K562 (cell line): ENCODE results near the gene CMIP. TPM values are rescaled to one million over a fixed set of nuclear protein-coding genes. Genes with fewer than 3 reads are reported as not detected.

Source experiments
- CHD7 ChIP-seq: fragments of 200-600 bp; sonication (generic); IDR thresholded peaks from one replicate; pipeline ENCODE4 v1.6.1; 2012; ENCODE audit warnings: mild to moderate bottlenecking, low read depth, low read length, inconsistent platforms
- DPF2 ChIP-seq: fragments of 450-650 bp; IDR thresholded peaks from 2 replicates; pipeline ENCODE4 v1.6.1; 2016
- EP400 ChIP-seq: fragments of 450-650 bp; IDR thresholded peaks from 2 replicates; pipeline ENCODE4 v1.6.1; 2017; ENCODE audit warnings: antibody characterized with exemption, mild to moderate bottlenecking, moderate library complexity
- FOXJ2 ChIP-seq: fragments of 200-800 bp; sonication (Bioruptor generic); IDR thresholded peaks from 2 replicates; pipeline ENCODE4 v1.6.1; 2016; ENCODE audit warnings: missing genetic modification characterization, missing compliant biosample characterization
- HMGXB4 ChIP-seq: sonication (generic); formaldehyde crosslinking; IDR thresholded peaks from 2 replicates; pipeline ENCODE4 v1.8.1; 2023; ENCODE audit warnings: mild to moderate bottlenecking, missing genetic modification reagents
- HNRNPH1 ChIP-seq: fragments of 200-400 bp; formaldehyde crosslinking; optimal IDR thresholded peaks from 2 replicates; pipeline ENCODE3; 2017; ENCODE audit warnings: low read depth, mild to moderate bottlenecking, low read length, moderate library complexity
- NKRF ChIP-seq: fragments of 450-650 bp; IDR thresholded peaks from 2 replicates; pipeline ENCODE4 v1.6.1; 2016; ENCODE audit warnings: borderline replicate concordance
- POLR2H ChIP-seq: IDR thresholded peaks from 2 replicates; pipeline ENCODE4 v1.6.1; 2016; ENCODE audit warnings: missing genetic modification characterization, low read depth, mild to moderate bottlenecking, control low read depth, missing compliant biosample characterization, moderate library complexity
- SOX6 ChIP-seq: fragments of 450-650 bp; IDR thresholded peaks from 2 replicates; pipeline ENCODE4 v1.6.1; 2014; ENCODE audit warnings: mild to moderate bottlenecking
- TAF15 ChIP-seq: fragments of 200-400 bp; formaldehyde crosslinking; IDR thresholded peaks from 2 replicates; pipeline ENCODE4 v1.6.1; 2017; ENCODE audit warnings: mild to moderate bottlenecking, low read depth, low read length, moderate library complexity
- U2AF1 ChIP-seq: fragments of 200-400 bp; formaldehyde crosslinking; optimal IDR thresholded peaks from 2 replicates; pipeline ENCODE3; 2017; ENCODE audit warnings: mild to moderate bottlenecking, low read depth, low read length, moderate library complexity
- polyA plus RNA-seq, 8 experiments: library from polyadenylated mRNA; depleted of rRNA in 4 of 8; stranded (reverse) in 5 of 8; unstranded in 3 of 8; fragments of >200 nt; fragmentation: Nextera tagmentation in 2 of 8; fragmentation: Illumina TruSeq in 1 of 8; extraction: Ambion mirVana in 2 of 8; extraction: Trizol in 1 of 8; gene quantifications; 2 replicates each; pipeline versions ENCODE4 v1.2.1 to v1.2.3, GENCODE V29; 2011 to 2014; ENCODE audit warnings: inconsistent platforms in 1 of 8, missing spikeins in 1 of 8
- total RNA-seq, 7 experiments: library from RNA; depleted of rRNA in 6 of 7; stranded (reverse); fragments of >200 nt in 6 of 7; fragmentation: Illumina TruSeq in 2 of 7; extraction: Trizol in 2 of 7; gene quantifications; 2 replicates each; pipeline versions ENCODE4 v1.2.1 to v1.2.3, GENCODE V29; 2011 to 2021; ENCODE audit warnings: low replicate concordance in 1 of 7

CMIP gene
- total and polyA plus RNA-seq, 9 of the 15 experiments (the other 6 are each of a cell fraction or from before 2014, with no cell fraction given) = 0.94 to 82.5 (median 10.3) TPM

GRCh38 chr16:81493755-81494433 lies 49.3 kb downstream of the CMIP start (continued):
- TF ChIP-seq CHD7 = no peak
- TF ChIP-seq SOX6 = 0 out of 2 replicates have a peak, but pooled peaks have one; percentile 8
- no peak for TF ChIP-seq U2AF1
- TF ChIP-seq HNRNPH1 = no peak
- peak; percentile 76; the same call in 1 of the 2 replicates for TF ChIP-seq NKRF
- TF ChIP-seq POLR2H = no peak
- TF ChIP-seq TAF15 = no peak
- peak; percentile 69 for TF ChIP-seq DPF2
- TF ChIP-seq FOXJ2 = no peak
- peak; percentile 73 for TF ChIP-seq EP400
- TF ChIP-seq HMGXB4 (CRISPR knock-in tag) = peak; percentile 36; the same call in 1 of the 2 replicates
